Inferior parietal cortex (tissue), 1 donor: ENCODE data around the gene RAD51.
A peak's percentile ranks its signal among the peaks of the same experiment; 100 is the strongest.
"Not testable (repeated sequence)": the region's sequence is repeated elsewhere in the genome, so short reads cannot be mapped to it uniquely, and the experiment has no call there.

ENCODE experiments used
- DNase-seq: peaks from one replicate; pipeline ENCODE4 v3.0.0-alpha.2; 2016; ENCODE audit errors: extremely low spot score

RAD51 gene

GRCh38 chr15:40694688-40695468 is at the start of gene RAD51:
TSS of gene RAD51 (plus strand) at chr15:40695174. CDS start at chr15:40698759, 3,585 bp downstream.
- DNase-seq = peak; percentile 89

GRCh38 chr15:40647523-40647922 is 47.5 kb upstream of the RAD51 start:
- no peak for DNase-seq

- DNase-seq = no peak
Observed at GRCh38 chr15:40650479-40650878, 44.5 kb upstream of the RAD51 start.

- no peak for DNase-seq
Observed at GRCh38 chr15:40660686-40661085, 34.3 kb upstream of the RAD51 start.

GRCh38 chr15:40664909-40665308 is 30.1 kb upstream of the RAD51 start:
- DNase-seq = no peak

- not testable (repeated sequence) for DNase-seq
Observed at GRCh38 chr15:40676290-40676689, 18.7 kb upstream of the RAD51 start.

GRCh38 chr15:40676906-40677305 is 18.1 kb upstream of the RAD51 start:
- DNase-seq = not testable (repeated sequence)

GRCh38 chr15:40680151-40680550 is 14.8 kb upstream of the RAD51 start:
- DNase-seq = no peak

GRCh38 chr15:40680959-40681358 is 14.0 kb upstream of the RAD51 start:
- not testable (repeated sequence) for DNase-seq

- DNase-seq = no peak
Observed at GRCh38 chr15:40684381-40684780, 10.6 kb upstream of the RAD51 start.

- no peak for DNase-seq
Observed at GRCh38 chr15:40685376-40685775, 9.6 kb upstream of the RAD51 start.

- DNase-seq = no peak
Observed at GRCh38 chr15:40688932-40689799, 5.8 kb upstream of the RAD51 start.

GRCh38 chr15:40691737-40692136 is 3.2 kb upstream of the RAD51 start:
- DNase-seq = no peak

GRCh38 chr15:40693904-40694687 is 878 bp upstream of the RAD51 start:
- DNase-seq = no peak

- no peak for DNase-seq
Observed at GRCh38 chr15:40695469-40695890, 506 bp downstream of the RAD51 start.

GRCh38 chr15:40696228-40696627 is 1.3 kb downstream of the RAD51 start:
- DNase-seq = no peak

GRCh38 chr15:40697916-40698315 is 2.9 kb downstream of the RAD51 start:
- DNase-seq = no peak

- DNase-seq = no peak
Observed at GRCh38 chr15:40702077-40702476, 7.1 kb downstream of the RAD51 start.

- DNase-seq = no peak
Observed at GRCh38 chr15:40706121-40706520, 11.1 kb downstream of the RAD51 start.

GRCh38 chr15:40714144-40714543 is 19.2 kb downstream of the RAD51 start:
- no peak for DNase-seq

- DNase-seq = no peak
Observed at GRCh38 chr15:40716165-40716564, 21.2 kb downstream of the RAD51 start.

- no peak for DNase-seq
Observed at GRCh38 chr15:40721701-40722100, 26.7 kb downstream of the RAD51 start.
